GM12873 (cell line): ENCODE results near the gene APOLD1.

ENCODE experiments used
- CTCF ChIP-seq: IDR thresholded peaks from 2 replicates; pipeline ENCODE4 v1.5.1; 2012; ENCODE audit warnings: low read depth, mild to moderate bottlenecking, moderate library complexity, low read length, control low read depth; ENCODE audit not compliant: insufficient read depth; ENCODE audit errors: missing control alignments

APOLD1 gene

GRCh38 chr12:12776261-12776660, 9.2 kb upstream of the APOLD1 start:
- TF ChIP-seq CTCF = no peak

GRCh38 chr12:12777092-12777491, 8.4 kb upstream of the APOLD1 start:
- TF ChIP-seq CTCF = no peak

- no peak for TF ChIP-seq CTCF
These were observed 6.5 kb upstream of the APOLD1 start for GRCh38 chr12:12779007-12779406.

- TF ChIP-seq CTCF = no peak
These were observed 5.9 kb upstream of the APOLD1 start for GRCh38 chr12:12779529-12779928.

- TF ChIP-seq CTCF = no peak
These were observed 1.3 kb upstream of the APOLD1 start for GRCh38 chr12:12784116-12784515.

GRCh38 chr12:12786351-12786705, 869 bp downstream of the APOLD1 start:
- no peak for TF ChIP-seq CTCF

- TF ChIP-seq CTCF = no peak
These were observed 1.5 kb downstream of the APOLD1 start for GRCh38 chr12:12786706-12787601.
